Sigmoid colon (tissue), 7 donors: ENCODE measurements around the gene DUSP11. TPM values are rescaled to one million over a fixed set of nuclear protein-coding genes. Genes with fewer than 3 reads are reported as not detected.

Source experiments
- DNase-seq: peaks from one replicate; pipeline ENCODE4 v3.0.0-alpha.2; 2019
- H3K27ac ChIP-seq, 4 donors: fragments of 200-600 bp; sonication (generic); one replicate each; pipeline ENCODE4 v1.5.1; 2016 to 2019; ENCODE audit warnings: mild to moderate bottlenecking in 1 of 4
- H3K27me3 ChIP-seq, 3 donors: fragments of 200-600 bp; sonication (generic); one replicate each; pipeline ENCODE4 v1.5.1; 2019; ENCODE audit warnings: mild to moderate bottlenecking in 1 of 3
- H3K36me3 ChIP-seq, 4 donors: fragments of 200-600 bp; sonication (generic); one replicate each; pipeline ENCODE4 v1.5.1; 2016 to 2019
- H3K4me1 ChIP-seq, 4 donors: fragments of 200-600 bp; sonication (generic); one replicate each; pipeline ENCODE4 v1.5.1; 2017 to 2019
- H3K4me3 ChIP-seq, 4 donors: fragments of 200-600 bp; sonication (generic); one replicate each; pipeline ENCODE4 v1.5.1; 2017 to 2019; ENCODE audit warnings: mild to moderate bottlenecking in 2 of 4, moderate library complexity in 1 of 4
- H3K9me3 ChIP-seq, 4 donors: fragments of 200-600 bp in 3 of 4; sonication (generic) in 3 of 4; one replicate each; pipeline versions ENCODE4 v1.5.1 to v1.6.1; 2013 to 2019
- EP300 ChIP-seq, 4 donors: sonication (generic); formaldehyde crosslinking; IDR thresholded peaks; one replicate each; pipeline ENCODE4 v1.6.1; 2017; ENCODE audit warnings: antibody characterized with exemption in 4 of 4
- POLR2A ChIP-seq, 2 donors: fragments of 450-650 bp; IDR thresholded peaks; one replicate each; pipeline ENCODE4 v1.6.1; 2016; ENCODE audit warnings: antibody characterized with exemption in 2 of 2, mild to moderate bottlenecking in 2 of 2, moderate library complexity in 2 of 2
- POLR2AphosphoS5 ChIP-seq, 4 donors: sonication (generic); formaldehyde crosslinking; IDR thresholded peaks; one replicate each; pipeline ENCODE4 v1.6.1; 2017; ENCODE audit warnings: antibody characterized with exemption in 4 of 4
- WGBS, 2 donors: extraction: QIAGEN DNeasy Blood & Tissue Kit; methylation state at CpG; one replicate each; pipeline ENCODE4 v1.1.7; 2013; 5-methylcytosine and 5-hydroxymethylcytosine counted together
- intact Hi-C: fragments of 100-400 bp; cut with DNase I; formaldehyde crosslinking; loops from one replicate; pipeline ENCODE4 v1.15.1; 2023
- polyA plus RNA-seq, 3 donors: library from polyadenylated mRNA; stranded (reverse); fragments of 200-250 nt; gene quantifications; one replicate each; pipeline ENCODE4 v1.2.3, GENCODE V29; 2013
- total RNA-seq, 4 donors: library from RNA; depleted of rRNA; stranded (reverse); fragments of >200 nt; gene quantifications; one replicate each; pipeline ENCODE4 v1.1.0, GENCODE V29; 2016
- TF ChIP-seq, protein P1 (sequence below), 4 experiments: fragments of 450-650 bp in 3 of 4; fragments of 200-600 bp in 1 of 4; IDR thresholded peaks; one replicate each; pipeline ENCODE4 v1.5.1; 2016 to 2019; ENCODE audit warnings: antibody characterized with exemption in 4 of 4, mild to moderate bottlenecking in 3 of 4, moderate library complexity in 2 of 4
- donor health status: healthy with polysubstance abuse.
- donor health status: Bipolar disorder and iron deficiency.
- donor health status: healthy.

Gene DUSP11
- total and polyA plus RNA-seq, 7 donors = 12.9 to 34.7 (median 25.3) TPM

DNA sequence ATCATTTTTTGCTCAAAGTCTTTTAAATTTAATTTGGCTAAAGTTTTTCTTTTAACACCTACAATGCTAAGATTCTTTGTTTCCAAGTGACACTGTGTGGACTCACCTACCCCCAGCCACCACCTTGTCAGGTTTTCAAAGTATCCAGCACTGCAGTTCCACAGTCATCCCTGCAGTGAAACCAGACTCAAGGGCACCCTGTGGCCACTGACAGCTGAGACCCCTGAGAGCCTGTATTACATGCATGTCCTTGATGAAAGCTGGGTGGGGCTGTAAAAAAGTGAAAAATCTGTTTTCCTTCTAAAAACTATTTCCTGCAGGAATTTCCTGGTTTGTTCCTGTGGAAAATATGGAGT is 62.7 kb downstream of the DUSP11 start:
- intact Hi-C loops = no loop called here
- Histone ChIP-seq H3K4me1 (no peaks in the 10 kb centered on the region), H3K4me3 (no peak overlapping the region), H3K27ac (peak overlapping the region in 2 of 4 donors; percentile 39 to 40), H3K9me3 (no peaks in the 10 kb centered on the region), H3K27me3 (no peaks in the 10 kb centered on the region), H3K36me3 (no peaks in the 10 kb centered on the region)
- no peak for DNase-seq
- TF ChIP-seq, protein P1, sequence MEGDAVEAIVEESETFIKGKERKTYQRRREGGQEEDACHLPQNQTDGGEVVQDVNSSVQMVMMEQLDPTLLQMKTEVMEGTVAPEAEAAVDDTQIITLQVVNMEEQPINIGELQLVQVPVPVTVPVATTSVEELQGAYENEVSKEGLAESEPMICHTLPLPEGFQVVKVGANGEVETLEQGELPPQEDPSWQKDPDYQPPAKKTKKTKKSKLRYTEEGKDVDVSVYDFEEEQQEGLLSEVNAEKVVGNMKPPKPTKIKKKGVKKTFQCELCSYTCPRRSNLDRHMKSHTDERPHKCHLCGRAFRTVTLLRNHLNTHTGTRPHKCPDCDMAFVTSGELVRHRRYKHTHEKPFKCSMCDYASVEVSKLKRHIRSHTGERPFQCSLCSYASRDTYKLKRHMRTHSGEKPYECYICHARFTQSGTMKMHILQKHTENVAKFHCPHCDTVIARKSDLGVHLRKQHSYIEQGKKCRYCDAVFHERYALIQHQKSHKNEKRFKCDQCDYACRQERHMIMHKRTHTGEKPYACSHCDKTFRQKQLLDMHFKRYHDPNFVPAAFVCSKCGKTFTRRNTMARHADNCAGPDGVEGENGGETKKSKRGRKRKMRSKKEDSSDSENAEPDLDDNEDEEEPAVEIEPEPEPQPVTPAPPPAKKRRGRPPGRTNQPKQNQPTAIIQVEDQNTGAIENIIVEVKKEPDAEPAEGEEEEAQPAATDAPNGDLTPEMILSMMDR (IDR thresholded peaks at IDR 0.05) = no peak
- TF ChIP-seq POLR2A (IDR thresholded peaks at IDR 0.05) (no peak), POLR2AphosphoS5 (IDR thresholded peaks at IDR 0.05) (no peak), EP300 (IDR thresholded peaks at IDR 0.05) (no peak)

DNA sequence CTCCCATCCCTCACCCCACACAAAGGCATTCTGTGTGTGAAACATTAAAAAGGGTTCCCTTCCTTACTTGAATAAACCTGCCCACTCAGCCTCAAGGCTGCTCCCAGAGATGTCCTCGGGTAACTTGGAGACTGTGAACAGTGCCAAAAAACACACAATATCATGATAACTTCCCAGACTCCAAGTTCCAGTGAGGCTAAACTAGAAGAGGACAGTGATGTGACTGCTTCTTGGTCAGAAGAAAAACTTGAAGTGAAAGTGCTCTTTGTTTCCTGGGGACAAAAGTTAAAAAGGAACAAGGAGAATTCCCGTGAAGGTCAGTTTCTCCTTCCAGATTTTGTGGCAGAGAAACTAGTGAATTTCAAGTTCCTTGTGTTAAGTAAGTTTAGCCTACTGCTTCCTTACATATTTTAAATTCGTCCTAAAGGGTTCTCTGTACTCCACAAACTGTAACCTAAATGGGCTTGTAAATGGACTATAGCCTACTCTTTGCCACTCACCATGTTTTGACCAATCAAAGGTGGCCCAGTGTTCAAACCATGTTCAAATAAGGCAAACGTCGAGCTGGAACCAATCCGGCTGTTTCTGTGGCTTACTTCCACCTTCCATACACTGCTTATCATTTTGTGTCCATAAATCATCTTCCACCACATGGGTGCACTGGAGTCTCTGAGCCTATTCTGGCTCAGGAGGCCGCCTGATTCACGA is 63.2 kb downstream of the DUSP11 start:
- no peaks in the 10 kb centered on the region for H3K36me3 ChIP-seq
- no peaks in the 10 kb centered on the region for H3K4me1 ChIP-seq
- H3K27ac ChIP-seq = peak overlapping the region; percentile 8 to 46 (median 40)
- no peaks in the 10 kb centered on the region for H3K9me3 ChIP-seq
- H3K27me3 ChIP-seq = no peaks in the 10 kb centered on the region
- H3K4me3 ChIP-seq = no peak overlapping the region
- no peak for DNase-seq
- 19 to 39% methylated on average over 8 of the region's 8 CpGs for WGBS, 2 donors
- intact Hi-C loops = no loop called here
- TF ChIP-seq EP300 (IDR thresholded peaks at IDR 0.05) (no peak), POLR2A (IDR thresholded peaks at IDR 0.05) (no peak), POLR2AphosphoS5 (IDR thresholded peaks at IDR 0.05) (no peak)
- TF ChIP-seq, protein P1 (IDR thresholded peaks at IDR 0.05) = no peak

DNA sequence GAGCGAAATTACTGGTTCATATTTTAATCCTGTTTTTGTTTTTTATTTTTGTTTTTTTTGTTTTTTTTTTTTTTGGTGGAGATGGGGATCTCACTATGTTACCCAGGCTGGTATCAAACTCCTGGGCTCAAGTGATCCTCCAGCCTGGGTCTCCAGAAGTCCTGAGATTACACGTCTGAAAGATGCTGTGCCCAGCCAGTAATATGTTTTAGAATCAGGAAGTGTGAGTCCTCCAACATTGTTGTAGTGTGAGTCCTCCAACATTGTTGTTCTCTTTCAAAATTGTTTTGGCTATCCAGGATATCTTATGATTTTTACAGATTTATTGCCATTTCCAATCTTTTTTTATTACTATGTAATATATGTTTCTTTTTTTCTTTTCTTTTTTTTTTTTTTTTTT is 65.8 kb downstream of the DUSP11 start:
- Histone ChIP-seq H3K4me3 (no peak overlapping the region), H3K27ac (no peak overlapping the region), H3K36me3 (no peaks in the 10 kb centered on the region), H3K27me3 (no peaks in the 10 kb centered on the region), H3K9me3 (no peaks in the 10 kb centered on the region), H3K4me1 (no peaks in the 10 kb centered on the region)
- TF ChIP-seq EP300 (IDR thresholded peaks at IDR 0.05) = no peak
- TF ChIP-seq, protein P1 (IDR thresholded peaks at IDR 0.05) = no peak
- TF ChIP-seq POLR2AphosphoS5 (IDR thresholded peaks at IDR 0.05) = no peak
- no peak for TF ChIP-seq POLR2A (IDR thresholded peaks at IDR 0.05)
- WGBS, 2 donors = 87 to 91% methylated on average over 2 of the region's 2 CpGs
- no peak for DNase-seq
- intact Hi-C loops = no loop called here

Other genes starting within 250 kb of the DUSP11 start
- gene NAT8, start 137.7 kb downstream of the DUSP11 start, total RNA-seq = not detected
- under 1 TPM in 1 of 3 donors, not detected in 2; 0.25 TPM for gene NAT8, start 137.7 kb downstream of the DUSP11 start, polyA plus RNA-seq
- 10 to 100 TPM; 19.0 to 45.9 (median 40.2) TPM for gene TPRKB, start 42.8 kb downstream of the DUSP11 start, total RNA-seq
- 10 to 100 TPM; 53.8 to 86.2 (median 77.5) TPM for gene TPRKB, start 42.8 kb downstream of the DUSP11 start, polyA plus RNA-seq
- not detected for gene C2orf78, start 4.1 kb upstream of the DUSP11 start, total RNA-seq
- not detected for gene C2orf78, start 4.1 kb upstream of the DUSP11 start, polyA plus RNA-seq
- gene STAMBP, start 48.9 kb upstream of the DUSP11 start, total RNA-seq = 10 to 100 TPM; 23.5 to 37.0 (median 27.4) TPM
- 10 to 100 TPM; 37.3 to 55.3 (median 44.4) TPM for gene STAMBP, start 48.9 kb upstream of the DUSP11 start, polyA plus RNA-seq
- over 10,000 TPM in 1 of 4 donors, 1,000 to 10,000 TPM in 3; 3,612 to 10,290 (median 5,643) TPM for gene ACTG2, start 112.9 kb upstream of the DUSP11 start, total RNA-seq
- 100 to 1,000 TPM in 2 of 3 donors, 10 to 100 TPM in 1; 16.9 to 441 (median 104) TPM for gene ACTG2, start 112.9 kb upstream of the DUSP11 start, polyA plus RNA-seq
- 10 to 100 TPM; 31.6 to 48.1 (median 39.3) TPM for gene DGUOK, start 146.8 kb upstream of the DUSP11 start, total RNA-seq
- gene DGUOK, start 146.8 kb upstream of the DUSP11 start, polyA plus RNA-seq = 100 to 1,000 TPM in 1 of 3 donors, 10 to 100 TPM in 2; 89.3 to 132 (median 96.7) TPM
- 1 to 10 TPM; 3.1 to 5.8 (median 3.6) TPM for gene TET3, start 204.8 kb upstream of the DUSP11 start, total RNA-seq
- gene TET3, start 204.8 kb upstream of the DUSP11 start, polyA plus RNA-seq = 1 to 10 TPM; 1.8 to 9.6 (median 2.5) TPM